Renal cortex interstitium (tissue), 15 donors: ENCODE measurements around the gene STX1B. TPM values are rescaled to one million over a fixed set of nuclear protein-coding genes. Genes with fewer than 3 reads are reported as not detected.

ENCODE experiments used
- DNase-seq, 11 donors: peaks; one replicate each; pipeline ENCODE4 v3.0.0-alpha.2; 2013; ENCODE audit warnings: low read depth in 9 of 11, low spot score in 4 of 11; ENCODE audit errors: extremely low read depth in 1 of 11
- long read RNA-seq, 16 experiments: transcript quantifications; one replicate each; lab custom pipeline, GENCODE V29; 2026
- polyA plus RNA-seq, 3 donors: library from polyadenylated mRNA; unstranded; fragments of 120-200 nt; gene quantifications; one replicate each; pipeline ENCODE4 v1.2.1, GENCODE V29; 2013; ENCODE audit not compliant: insufficient read length in 3 of 3

Gene STX1B
- 1 to 10 TPM; 1.2 to 2.7 (median 1.6) TPM for polyA plus RNA-seq
- long read RNA-seq, donor 1, result 0 reads
- long read RNA-seq, donor 2, result 0 reads
- long read RNA-seq, donor 3, partial matches to known transcripts, result 19 of 19 reads
- long read RNA-seq, donor 3, other reads (novel, unspliced or antisense), result 0 of 19 reads
- long read RNA-seq, donor 4, result 0 reads
- long read RNA-seq, donor 5, result 0 reads
- long read RNA-seq, donor 6, partial matches to known transcripts, result 21 of 35 reads
- long read RNA-seq, donor 6, other reads (novel, unspliced or antisense), result 13 of 35 reads
- long read RNA-seq, donor 7, result 0 reads
- long read RNA-seq, donor 8, result 0 reads
- long read RNA-seq, donor 9, result 0 reads
- long read RNA-seq, donor 10, result 0 reads
- long read RNA-seq, donor 11, result 0 reads
- long read RNA-seq, donor 12, result 0 reads
- long read RNA-seq, donor 13, result 0 reads
- long read RNA-seq, donor 14, partial matches to known transcripts, result 0 of 21 reads
- long read RNA-seq, donor 14, other reads (novel, unspliced or antisense), result 20 of 21 reads
- long read RNA-seq, donor 15, result 0 reads
- long read RNA-seq, donor 16, partial matches to known transcripts, result 11 of 13 reads
- long read RNA-seq, donor 16, other reads (novel, unspliced or antisense), result 0 of 13 reads

DNA sequence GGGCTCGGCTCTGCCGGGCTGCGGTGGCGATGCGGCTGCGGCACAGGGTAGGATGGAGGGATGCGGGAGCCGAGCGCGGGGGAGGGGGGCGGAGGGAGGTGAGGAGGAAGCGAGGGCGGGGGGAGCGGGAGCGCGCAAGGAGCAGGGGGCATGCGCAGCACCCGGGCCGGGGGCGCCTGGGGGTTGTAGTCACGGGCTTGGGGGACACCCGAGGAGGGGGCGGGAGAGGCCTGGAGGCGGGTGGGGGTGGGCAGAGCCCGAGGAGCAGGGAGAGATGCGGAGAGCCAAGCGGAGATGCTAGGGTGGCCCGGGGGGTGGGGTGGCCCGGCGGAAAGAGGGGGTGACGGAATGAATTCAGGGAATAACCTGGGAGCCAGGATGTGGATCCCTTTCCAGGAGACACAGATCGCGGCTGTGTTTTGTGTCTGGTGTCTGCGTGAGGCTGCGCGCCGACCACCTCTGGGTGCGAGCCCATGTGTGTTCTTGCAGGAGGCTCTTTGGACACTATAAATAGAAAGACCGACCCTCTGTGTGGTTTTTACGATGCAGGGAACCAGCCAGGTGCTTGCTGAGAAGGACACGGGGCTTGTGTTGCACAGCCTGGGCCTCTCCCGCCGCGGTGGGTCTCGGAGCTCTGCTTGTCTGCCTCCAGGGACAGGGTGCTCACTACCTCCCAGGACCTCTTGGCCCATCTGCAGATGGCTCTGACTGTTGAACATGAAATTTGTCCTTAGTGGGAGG lies at the start of gene STX1B:
TSS of gene STX1B (minus strand) at position 54 of the 741 bp plus-strand sequence. CDS start 242 bp downstream, outside the sequence.
- DNase-seq, result peak in 1 of 11 donors; percentile 33

GRCh38 chr16:31055613-31056012 lies 45.2 kb upstream of the STX1B start:
- DNase-seq, result no peak

GRCh38 chr16:31052114-31052513 lies 41.7 kb upstream of the STX1B start:
- no peak for DNase-seq

DNA sequence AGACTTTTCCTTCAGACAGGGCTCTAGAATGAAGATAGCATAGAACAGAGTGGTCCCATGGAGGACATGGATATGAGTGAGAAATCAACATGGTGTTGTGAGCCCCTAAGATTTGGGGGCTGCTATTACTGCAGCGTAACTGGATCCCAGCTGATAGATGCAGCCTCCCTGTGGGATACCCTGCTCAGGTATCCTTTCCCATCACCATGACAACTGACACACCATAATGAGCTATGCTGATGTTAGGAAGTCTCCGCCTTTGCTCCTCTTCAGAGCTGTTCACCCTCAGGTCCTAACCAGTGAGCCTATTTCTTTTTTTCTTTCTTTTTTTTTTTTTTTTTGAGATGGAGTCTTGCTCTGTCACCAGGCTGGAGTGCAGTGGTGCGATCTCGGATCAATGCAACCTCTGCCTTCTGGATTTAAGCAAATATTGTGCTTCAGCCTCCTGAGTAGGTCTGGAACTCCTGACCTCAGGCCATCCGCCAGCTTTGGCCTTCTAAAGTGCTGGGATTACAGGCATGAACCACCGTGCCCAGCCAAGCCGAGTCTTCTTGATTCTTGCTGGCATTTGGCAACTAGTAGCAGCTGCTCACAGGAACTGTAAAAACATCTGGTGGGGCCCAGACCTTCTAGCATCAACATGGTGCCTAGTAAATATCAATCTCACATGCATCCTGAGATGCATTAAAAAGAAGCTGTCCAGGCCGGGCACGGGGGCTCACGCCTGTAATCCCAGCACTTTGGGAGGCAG lies 40.0 kb upstream of the STX1B start:
- no peak for DNase-seq

DNA sequence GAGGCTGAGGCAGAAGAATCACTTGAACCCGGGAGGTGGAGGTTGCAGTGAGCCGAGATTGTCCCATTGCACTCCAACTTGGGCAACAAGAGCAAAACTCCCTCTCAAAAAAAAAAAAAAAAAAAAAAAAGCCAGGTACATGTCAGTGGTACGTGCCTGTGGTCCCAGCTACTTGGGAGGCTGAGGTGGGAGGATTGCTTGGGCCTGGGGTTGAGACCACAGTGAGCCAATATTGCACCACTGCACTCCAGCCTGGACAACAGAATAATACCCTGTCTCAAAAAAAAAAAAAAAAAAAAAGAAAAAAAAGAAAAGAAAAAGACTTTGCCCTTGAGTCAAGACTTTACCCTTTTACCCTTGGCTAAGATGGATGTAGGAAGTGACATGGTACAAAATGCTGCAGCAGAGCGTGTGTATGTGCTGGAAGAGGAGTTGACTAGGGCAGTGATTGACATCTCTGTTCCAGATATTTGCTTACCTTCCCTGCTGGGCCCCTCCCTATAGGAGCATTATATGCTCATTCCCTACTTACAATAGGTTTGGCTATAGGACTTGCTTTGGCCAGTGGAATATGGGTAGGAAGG lies 33.6 kb upstream of the STX1B start:
- DNase-seq, result no peak

DNA sequence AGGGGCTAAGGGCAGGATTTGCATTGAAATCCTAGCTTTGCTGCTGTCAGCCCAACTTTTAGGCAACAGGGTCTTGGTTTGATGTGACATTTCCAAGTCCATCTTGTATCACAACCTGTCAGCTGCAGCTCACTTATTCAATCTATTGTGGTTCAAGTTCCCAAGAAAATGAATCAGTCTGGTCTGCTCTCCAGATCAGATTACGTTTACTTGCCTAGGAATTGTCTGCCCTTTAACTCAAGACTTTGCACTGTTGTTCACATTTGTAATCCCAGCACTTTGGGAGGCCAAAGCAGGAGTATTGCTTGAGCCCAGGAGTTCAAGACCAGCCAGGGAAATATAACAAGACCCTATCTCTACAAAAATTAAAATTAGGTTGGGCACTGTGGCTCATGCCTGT lies 32.9 kb upstream of the STX1B start:
- DNase-seq, result no peak

- no peak for DNase-seq
These were observed 32.4 kb upstream of the STX1B start for GRCh38 chr16:31042866-31043265.

DNA sequence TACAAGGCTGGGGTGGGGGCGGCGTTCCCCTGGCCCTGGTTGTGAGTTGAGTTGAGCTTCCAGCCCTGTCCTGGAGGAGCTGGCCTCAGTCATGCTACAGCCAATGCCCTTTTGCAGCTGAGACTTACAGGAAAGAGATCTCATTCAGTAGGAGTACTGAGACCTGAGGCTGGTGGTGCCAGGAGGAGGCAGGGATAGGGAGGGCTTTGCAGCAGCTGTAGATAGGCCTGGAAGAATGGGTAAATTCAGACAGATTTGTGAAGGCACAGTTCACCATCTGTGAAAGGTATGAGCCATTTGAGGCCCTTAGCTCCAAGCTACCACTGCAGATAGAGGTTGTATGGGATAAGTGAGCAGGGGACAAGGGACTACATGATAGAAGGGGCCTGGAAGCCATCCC lies 28.6 kb upstream of the STX1B start:
- no peak for DNase-seq

DNA sequence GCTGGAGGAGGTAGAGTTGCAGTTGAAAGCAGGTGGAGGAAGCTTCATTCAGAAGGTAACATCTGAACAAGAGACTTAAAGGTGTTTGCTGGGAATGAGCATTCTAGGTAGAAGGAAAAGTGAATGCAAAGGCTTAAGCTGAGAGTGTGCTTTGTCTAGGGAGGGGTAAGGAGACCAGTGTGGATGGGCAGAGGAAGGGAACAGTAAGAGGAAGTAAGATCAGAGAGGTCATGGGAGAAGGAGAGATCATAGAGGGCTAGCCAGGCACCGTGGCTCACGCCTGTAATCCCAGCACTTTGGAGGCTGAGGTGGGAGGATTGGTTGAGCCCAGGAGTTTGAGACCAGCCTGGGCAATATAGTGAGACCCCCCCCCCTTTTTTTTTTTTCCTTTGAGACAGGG lies 26.3 kb upstream of the STX1B start:
- no peak for DNase-seq

DNA sequence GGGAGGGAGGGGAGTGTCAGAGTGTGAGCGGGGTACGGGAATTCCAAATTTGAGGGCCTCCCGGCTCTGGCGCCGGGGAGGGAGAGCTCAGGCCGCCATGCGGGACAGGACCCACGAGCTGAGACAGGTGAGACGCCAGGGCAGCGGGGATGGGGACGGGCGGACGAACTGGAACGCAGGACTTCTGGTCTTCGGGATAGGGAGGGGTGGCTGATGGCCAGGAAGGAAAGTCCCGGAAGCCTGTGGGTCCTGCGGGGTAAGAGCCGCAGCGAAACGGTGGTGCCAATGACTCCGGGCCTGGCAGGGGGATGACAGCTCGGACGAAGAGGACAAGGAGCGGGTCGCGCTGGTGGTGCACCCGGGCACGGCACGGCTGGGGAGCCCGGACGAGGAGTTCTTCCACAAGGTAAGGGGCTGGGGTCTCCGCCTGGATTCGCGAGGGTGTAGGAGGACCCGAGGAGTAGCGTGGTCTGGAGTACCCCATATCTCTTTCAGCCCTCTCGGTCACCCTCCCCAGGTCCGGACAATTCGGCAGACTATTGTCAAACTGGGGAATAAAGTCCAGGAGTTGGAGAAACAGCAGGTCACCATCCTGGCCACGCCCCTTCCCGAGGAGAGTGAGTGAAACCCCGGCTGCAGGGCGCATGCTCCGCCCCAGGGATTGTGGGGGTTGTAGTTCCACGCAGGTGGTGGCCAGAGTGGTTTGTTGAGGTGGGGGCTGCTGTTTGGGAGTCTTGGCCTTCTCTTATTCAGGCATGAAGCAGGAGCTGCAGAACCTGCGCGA lies 23.5 kb upstream of the STX1B start:
- DNase-seq, result peak in 8 of 11 donors; percentile 61 to 83 (median 70)

DNA sequence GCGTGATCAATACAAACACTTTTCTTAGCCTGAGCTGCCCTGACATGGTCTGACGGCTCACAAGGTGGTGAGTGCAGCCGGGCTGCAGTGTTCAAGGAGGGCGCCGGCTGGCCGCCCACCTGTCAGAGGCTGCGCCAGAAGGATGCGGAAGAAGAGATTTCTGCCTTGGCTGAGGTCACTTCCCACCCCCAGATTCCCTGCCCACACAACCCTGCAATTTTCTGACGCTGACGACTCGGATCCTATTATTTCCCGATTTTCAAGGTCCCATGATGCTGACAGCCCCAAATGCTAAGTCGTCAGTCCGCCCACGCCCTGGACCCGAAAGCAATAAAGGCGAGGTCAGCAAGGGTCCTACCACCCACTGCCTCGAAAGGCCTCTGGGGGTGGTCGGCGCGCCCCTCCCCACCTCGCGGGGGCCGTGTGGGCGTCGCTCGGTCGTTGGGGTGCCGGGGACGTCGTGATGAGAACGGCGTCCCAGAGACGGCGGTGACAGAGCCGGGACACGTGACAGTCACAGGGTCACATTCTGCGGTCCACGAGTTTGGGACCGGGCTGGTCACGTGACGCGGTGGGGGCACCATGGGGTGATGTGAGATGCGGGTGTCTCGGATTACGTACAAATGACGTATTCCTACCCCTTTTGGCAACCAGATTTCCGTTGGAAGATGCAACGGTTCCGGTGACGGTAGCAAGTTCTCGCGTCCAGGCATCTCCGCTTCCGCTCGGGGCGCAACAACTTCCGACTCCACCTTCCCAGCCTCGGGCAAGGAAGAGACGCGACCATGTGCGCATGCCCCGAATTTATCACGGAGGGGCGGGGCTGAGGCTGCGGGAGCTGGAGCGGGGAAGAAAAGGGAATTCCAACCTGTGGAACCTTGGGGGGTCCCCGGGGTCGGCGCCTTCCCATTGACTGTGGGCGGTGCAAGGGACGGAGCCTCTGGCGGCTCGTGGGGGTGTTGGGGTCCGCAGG lies 22.6 kb upstream of the STX1B start, which contains the start of gene STX4:
TSS of gene STX4 (plus strand) at position 823 of the 973 bp plus-strand sequence. CDS start 248 bp downstream, outside the sequence.
- peak; percentile 91 to 97 (median 95) for DNase-seq

GRCh38 chr16:31031276-31031675 lies 20.8 kb upstream of the STX1B start:
- DNase-seq, result no peak

DNA sequence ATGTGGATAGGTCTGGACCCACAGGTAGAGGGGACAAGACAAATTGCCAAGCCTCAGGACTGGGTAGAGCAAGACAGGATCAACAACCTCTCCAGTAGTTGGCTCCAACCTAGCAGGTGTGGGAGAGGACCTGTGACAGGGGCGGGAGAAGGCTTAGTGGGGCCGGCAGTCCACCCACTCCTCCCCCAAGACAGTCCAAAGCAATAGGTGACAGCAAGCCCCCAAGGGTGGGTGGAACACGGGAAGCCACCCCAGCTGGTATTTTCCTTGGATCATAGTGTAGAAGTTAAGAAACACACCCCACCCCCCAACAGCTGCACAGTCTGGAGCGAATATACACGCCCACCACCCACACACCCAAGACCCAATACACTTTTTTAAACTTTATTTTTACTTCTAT lies 18.8 kb upstream of the STX1B start:
- no peak for DNase-seq

- DNase-seq, result no peak
These were observed 14.9 kb upstream of the STX1B start for GRCh38 chr16:31025339-31025738.

- no peak for DNase-seq
These were observed 13.3 kb upstream of the STX1B start for GRCh38 chr16:31023627-31024226.

DNA sequence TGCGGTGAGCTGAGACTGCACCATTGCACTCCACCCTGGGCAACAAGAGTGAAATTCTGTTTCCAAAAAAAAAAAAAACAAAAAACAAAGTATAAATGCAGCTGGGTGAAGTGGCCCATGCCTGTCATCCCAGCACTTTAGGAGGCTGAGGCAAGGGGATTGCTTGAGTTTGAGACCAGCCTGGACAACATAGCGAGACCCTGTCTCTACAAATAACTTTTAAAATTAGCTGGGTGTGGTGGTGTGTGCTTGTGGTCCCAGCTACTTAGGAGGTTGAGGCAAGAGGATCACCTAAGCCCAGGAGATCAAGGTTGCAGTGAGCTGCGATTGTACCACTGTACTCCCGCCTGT lies 12.8 kb upstream of the STX1B start:
- DNase-seq, result no peak
